ENCODE data around the gene SNRPA.

- TF ChIP-seq CTCF (IDR thresholded peaks at IDR 0.05) (no peak), POLR2A (IDR thresholded peaks at IDR 0.05) (no peak), EP300 (IDR thresholded peaks at IDR 0.05) (no peak)
These were observed 26.1 kb upstream of the SNRPA start for GRCh38 chr19:40724855-40725254.

All from ovary (tissue), 3 donors.